NCI-H1417 treated with DMSO at 0.1 percent for 48 hours (cell line): ENCODE results near the gene TRAF4.
"Not testable (repeated sequence)": the region's sequence is repeated elsewhere in the genome, so short reads cannot be mapped to it uniquely, and the experiment has no call there.

Source experiments
- DNase-seq: peaks from one replicate; lab custom pipeline; 2025; lab: John Stamatoyannopoulos, UW

Gene TRAF4

DNA sequence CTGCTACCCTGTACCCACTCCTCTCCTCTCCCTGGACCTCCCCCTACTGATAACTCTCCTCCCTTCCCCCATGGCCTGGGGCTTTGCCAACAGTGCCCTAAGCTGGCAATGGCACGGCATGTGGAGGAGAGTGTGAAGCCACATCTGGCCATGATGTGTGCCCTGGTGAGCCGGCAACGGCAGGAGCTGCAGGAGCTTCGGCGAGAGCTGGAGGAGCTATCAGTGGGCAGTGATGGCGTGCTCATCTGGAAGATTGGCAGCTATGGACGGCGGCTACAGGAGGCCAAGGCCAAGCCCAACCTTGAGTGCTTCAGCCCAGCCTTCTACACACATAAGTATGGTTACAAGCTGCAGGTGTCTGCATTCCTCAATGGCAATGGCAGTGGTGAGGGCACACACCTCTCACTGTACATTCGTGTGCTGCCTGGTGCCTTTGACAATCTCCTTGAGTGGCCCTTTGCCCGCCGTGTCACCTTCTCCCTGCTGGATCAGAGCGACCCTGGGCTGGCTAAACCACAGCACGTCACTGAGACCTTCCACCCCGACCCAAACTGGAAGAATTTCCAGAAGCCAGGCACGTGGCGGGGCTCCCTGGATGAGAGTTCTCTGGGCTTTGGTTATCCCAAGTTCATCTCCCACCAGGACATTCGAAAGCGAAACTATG, 5.2 kb downstream of the TRAF4 start:
- DNase-seq: no peak

DNA sequence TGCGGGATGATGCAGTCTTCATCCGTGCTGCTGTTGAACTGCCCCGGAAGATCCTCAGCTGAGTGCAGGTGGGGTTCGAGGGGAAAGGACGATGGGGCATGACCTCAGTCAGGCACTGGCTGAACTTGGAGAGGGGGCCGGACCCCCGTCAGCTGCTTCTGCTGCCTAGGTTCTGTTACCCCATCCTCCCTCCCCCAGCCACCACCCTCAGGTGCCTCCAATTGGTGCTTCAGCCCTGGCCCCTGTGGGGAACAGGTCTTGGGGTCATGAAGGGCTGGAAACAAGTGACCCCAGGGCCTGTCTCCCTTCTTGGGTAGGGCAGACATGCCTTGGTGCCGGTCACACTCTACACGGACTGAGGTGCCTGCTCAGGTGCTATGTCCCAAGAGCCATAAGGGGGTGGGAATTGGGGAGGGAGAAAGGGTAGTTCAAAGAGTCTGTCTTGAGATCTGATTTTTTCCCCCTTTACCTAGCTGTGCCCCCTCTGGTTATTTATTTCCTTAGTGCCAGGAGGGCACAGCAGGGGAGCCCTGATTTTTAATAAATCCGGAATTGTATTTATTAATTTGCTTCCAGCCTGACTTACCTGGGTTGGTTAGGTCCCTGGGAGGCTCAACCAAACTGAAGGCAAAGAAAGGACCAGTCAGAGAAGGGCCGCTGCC, 5.8 kb downstream of the TRAF4 start:
- no peak for DNase-seq

- peak; percentile 49 for DNase-seq
These were observed 6.6 kb downstream of the TRAF4 start for GRCh38 chr17:28750178-28751047.

DNA sequence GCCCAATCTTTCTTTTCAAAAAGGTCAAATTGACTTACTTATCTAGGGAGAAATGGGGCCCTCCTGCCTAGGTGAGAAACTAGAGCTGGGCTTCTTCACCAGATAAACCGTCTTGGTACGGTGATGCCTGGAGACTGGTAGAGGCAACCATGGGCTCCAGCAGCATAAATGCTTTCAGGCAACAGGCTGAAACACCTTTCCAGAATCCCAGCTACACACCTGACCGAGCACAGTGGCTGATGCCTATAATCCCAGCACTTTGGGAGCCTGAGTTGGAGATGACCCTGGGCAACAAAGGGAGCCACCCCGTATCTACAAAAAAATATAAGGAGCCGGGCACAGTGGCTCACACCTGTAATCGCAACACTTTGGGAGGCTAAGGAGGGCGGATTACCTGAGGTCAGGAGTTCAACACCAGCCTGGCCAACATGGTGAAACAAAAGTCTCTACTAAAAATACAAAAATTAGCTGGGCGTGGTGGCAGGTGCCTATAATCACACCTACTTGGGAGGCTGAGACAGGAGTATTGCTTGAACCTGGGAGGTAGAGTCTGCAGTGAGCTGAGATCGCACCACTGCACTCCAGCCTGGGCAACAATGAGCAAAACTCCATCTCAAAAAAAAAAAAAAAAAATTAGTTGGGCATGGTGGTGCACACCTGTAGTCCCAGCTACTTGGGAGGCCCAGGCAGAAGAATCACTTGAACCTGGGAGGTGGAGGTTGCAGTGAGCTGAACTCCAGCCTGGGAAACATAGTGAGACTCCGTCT, 8.0 kb downstream of the TRAF4 start:
- DNase-seq: no peak

GRCh38 chr17:28755486-28755885, 11.7 kb downstream of the TRAF4 start:
- no peak for DNase-seq

DNA sequence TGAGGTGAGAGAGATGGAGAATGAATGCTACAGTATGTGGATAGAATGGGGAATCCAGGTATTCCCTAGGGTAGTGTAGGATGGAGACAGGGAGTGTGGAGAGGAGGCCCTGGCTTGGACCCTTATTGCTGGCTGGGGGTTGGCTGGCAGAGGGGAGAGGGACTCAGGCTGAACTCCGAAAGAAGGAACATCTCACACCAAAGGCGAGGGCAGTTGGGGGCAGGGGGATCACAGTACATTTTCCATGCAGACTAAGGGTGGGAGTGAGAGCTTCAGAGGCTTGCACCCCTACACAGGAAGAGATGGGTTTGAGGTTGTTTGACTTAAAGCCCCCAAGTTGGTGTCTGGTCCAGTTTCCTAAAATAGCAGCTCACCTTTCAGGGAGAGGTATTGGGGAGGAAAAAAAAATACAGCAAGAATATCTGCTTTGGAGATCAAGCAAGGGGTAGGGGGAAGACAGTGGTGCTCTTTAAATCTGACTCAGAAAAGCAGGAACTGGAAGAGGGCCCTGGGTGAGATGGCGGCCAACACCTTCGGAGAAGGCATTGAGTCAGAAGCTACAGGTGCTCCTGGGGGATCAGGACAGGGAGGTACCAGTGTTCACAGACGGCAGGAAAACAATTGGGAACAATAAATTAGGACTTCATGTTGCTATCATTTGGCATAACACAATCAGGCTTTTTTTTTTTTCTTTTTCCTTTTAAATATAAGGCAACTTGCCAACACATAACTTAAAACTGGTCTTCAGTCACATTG, 12.4 kb downstream of the TRAF4 start:
- DNase-seq: no peak

GRCh38 chr17:28758411-28759121, 14.8 kb downstream of the TRAF4 start:
- DNase-seq: no peak

DNA sequence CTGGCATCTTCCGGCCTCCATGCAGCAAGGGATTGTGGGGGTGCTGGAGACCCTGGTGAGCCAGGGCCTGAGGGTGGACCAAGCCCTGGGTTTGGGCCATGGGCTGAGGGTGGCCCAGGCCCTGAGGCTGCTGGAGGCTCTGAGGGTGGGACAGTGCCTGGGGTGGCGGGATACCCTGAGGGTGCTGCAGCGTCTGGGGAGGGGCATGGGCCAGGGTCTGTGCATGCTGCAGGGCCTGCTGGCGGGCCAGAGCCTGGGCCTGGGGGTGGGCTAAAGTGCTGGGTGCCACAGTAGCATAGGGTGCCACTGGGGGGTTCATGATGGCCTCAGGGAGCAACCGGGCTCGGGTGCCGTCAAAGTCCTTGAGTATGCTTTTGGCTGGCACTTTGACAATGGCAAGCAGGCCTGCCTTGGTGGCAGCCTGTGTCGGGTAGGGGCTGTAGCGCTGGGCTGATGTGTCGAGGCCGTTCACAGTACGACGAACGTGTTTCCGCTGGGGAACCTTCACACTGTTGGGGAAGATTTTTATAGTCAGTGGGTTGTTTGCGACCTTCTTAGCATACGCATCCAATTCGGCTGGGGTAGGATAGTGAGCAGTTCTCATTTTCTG, 15.6 kb downstream of the TRAF4 start:
- no peak for DNase-seq

- peak; percentile 23 for DNase-seq
These were observed 17.1 kb downstream of the TRAF4 start for GRCh38 chr17:28760601-28761562.

- no peak for DNase-seq
These were observed 19.5 kb downstream of the TRAF4 start for GRCh38 chr17:28763137-28763799.

- no peak for DNase-seq
These were observed 20.0 kb downstream of the TRAF4 start for GRCh38 chr17:28763804-28764266.

DNA sequence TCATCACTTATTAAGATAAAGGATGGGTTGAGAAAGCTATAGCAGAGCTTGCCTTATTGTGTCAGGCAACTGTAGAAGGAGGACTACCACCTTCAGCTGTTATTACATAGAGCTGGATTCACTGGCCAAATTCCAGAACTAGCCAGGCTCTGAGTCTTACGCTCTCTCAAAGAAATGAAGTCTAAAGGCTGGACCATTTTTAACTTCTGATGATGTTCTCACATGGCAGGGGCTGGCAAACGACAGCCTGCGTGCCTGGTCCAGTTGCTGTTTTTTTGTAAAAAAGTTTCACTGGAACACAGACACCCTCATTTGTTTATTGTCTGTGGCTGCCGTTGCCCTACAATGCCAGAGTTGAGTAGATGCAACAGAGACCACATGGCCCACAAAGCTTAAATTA, 21.2 kb downstream of the TRAF4 start:
- no peak for DNase-seq

DNA sequence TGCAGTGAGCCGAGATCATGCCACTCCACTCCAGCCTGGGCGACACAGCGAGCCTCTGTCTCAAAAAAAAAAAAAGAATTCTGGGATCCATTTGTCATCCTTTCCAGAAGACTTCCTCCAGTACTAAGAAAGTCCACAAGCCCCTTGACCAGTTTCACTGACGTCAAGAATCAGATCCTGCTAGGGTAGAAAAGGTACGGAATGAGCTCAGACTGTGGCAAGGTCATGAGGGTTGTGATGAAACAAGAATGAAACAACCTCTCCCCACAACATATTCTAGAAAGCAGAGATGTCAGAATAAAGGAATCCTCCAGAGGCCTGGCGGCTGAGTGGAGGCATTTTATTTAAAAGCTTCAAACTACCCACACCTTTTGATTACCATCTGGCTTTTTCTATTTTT, 29.9 kb downstream of the TRAF4 start:
- DNase-seq: no peak

DNA sequence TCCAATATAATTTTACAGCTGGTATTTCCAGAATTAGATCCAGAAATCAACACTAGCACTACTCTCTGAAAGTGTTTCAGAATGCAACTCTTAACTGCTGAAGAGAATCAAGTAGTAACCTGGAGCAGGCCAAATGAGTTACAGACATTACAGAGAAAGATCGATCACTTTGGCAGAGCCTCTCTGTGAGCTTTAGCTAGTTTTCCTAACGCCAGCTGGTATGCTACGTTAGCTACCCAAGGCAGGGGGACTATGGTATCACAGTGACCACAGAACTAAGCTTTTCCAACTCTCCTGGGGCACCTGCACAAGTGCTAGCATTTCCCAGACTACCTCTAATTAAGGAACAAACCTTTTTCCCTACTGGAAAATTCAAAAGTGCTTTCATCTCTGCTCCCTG, 30.4 kb downstream of the TRAF4 start:
- DNase-seq: no peak

DNA sequence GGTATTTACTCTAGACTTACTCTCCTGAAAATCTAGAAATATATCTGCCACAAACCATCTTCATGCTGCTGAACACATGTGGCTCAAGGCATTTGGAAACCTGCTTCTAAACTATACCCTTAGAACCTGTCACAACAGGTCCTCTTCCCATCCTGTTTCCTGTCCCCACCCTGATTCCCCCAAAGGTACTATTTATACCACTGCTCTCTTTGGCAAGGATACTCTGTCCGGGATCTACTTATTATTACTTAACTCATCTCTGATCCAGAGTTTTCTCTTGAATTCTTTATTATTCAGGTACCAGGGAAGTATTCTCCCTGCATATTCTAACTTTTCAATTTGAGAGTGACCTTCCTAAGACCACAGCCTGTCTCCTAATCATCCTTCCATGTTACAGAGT, 33.4 kb downstream of the TRAF4 start:
- no peak for DNase-seq

GRCh38 chr17:28779601-28780000, 35.8 kb downstream of the TRAF4 start:
- not testable (repeated sequence) for DNase-seq

- no peak for DNase-seq
These were observed 39.4 kb downstream of the TRAF4 start for GRCh38 chr17:28783161-28783560.

- DNase-seq: no peak
These were observed 44.3 kb downstream of the TRAF4 start for GRCh38 chr17:28788100-28788499.
